MM.1S (cell line): ENCODE measurements around the gene TRIM74.
"Not testable (repeated sequence)": the region's sequence is repeated elsewhere in the genome, so short reads cannot be mapped to it uniquely, and the experiment has no call there.

Experiments
- CTCF ChIP-seq: fragments of 300-600 bp; sonication (generic); IDR thresholded peaks from 2 replicates; pipeline ENCODE4 v1.5.1; 2016; ENCODE audit warnings: antibody characterized with exemption, low read length, mixed read lengths
- EZH2phosphoT487 ChIP-seq: fragments of 300-600 bp; sonication (generic); IDR thresholded peaks from 2 replicates; pipeline ENCODE4 v1.6.1; 2018; ENCODE audit warnings: antibody characterized with exemption, low read length

GRCh38 chr7:72928216-72928615, 41.0 kb downstream of the TRIM74 start:
- not testable (repeated sequence) for TF ChIP-seq EZH2phosphoT487, CTCF
